Activated CD8-positive, alpha-beta memory T cell treated with anti-CD3 and anti-CD28 coated beads, Interleukin-2, amount 10 ng/mL, durations not matched to agents 7 days and 5 days (primary cell): ENCODE results near the gene DPM2. TPM values are rescaled to one million over a fixed set of nuclear protein-coding genes. Genes with fewer than 3 reads are reported as not detected.
A peak's percentile ranks its signal among the peaks of the same experiment; 100 is the strongest.

Experiments
- ATAC-seq: fragments of 150-1000 bp; cut with Tn5 transposase; one replicate; pipeline ENCODE4 v1.10.0; 2021; ENCODE audit warnings: moderate library complexity
- CTCF ChIA-PET: fragments of 350-600 bp; sonication (Branson Sonifier 250); formaldehyde crosslinking; loops from one replicate; lab custom pipeline; 2021; ENCODE audit warnings: antibody characterized with exemption; lab: Charles Lee
- DNase-seq: peaks from one replicate; pipeline ENCODE4 v3.0.0-alpha.2; 2020
- H3K27ac Mint-ChIP-seq: one replicate; pipeline ENCODE4 v1.8.0; 2021; ENCODE audit warnings: mild to moderate bottlenecking, mixed read lengths
- H3K27me3 Mint-ChIP-seq: one replicate; pipeline ENCODE4 v1.8.0; 2021; ENCODE audit warnings: mixed read lengths
- H3K36me3 Mint-ChIP-seq: one replicate; pipeline ENCODE4 v1.8.0; 2021; ENCODE audit warnings: mild to moderate bottlenecking, mixed read lengths
- H3K4me1 Mint-ChIP-seq: one replicate; pipeline ENCODE4 v1.8.0; 2021; ENCODE audit warnings: mixed read lengths
- H3K4me3 Mint-ChIP-seq: one replicate; pipeline ENCODE4 v1.8.0; 2021; ENCODE audit warnings: mild to moderate bottlenecking, moderate library complexity, mixed read lengths
- H3K9me3 Mint-ChIP-seq: one replicate; pipeline ENCODE4 v1.8.0; 2022; ENCODE audit warnings: low read depth, mixed read lengths
- total RNA-seq, 2 experiments: library from RNA; stranded (reverse); gene quantifications; one replicate each; pipeline ENCODE4 v1.2.3, GENCODE V29; 2021

DPM2 gene, protein sequence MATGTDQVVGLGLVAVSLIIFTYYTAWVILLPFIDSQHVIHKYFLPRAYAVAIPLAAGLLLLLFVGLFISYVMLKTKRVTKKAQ
- total RNA-seq = 10 to 100 TPM; 51.4 to 53.5 TPM

DNA sequence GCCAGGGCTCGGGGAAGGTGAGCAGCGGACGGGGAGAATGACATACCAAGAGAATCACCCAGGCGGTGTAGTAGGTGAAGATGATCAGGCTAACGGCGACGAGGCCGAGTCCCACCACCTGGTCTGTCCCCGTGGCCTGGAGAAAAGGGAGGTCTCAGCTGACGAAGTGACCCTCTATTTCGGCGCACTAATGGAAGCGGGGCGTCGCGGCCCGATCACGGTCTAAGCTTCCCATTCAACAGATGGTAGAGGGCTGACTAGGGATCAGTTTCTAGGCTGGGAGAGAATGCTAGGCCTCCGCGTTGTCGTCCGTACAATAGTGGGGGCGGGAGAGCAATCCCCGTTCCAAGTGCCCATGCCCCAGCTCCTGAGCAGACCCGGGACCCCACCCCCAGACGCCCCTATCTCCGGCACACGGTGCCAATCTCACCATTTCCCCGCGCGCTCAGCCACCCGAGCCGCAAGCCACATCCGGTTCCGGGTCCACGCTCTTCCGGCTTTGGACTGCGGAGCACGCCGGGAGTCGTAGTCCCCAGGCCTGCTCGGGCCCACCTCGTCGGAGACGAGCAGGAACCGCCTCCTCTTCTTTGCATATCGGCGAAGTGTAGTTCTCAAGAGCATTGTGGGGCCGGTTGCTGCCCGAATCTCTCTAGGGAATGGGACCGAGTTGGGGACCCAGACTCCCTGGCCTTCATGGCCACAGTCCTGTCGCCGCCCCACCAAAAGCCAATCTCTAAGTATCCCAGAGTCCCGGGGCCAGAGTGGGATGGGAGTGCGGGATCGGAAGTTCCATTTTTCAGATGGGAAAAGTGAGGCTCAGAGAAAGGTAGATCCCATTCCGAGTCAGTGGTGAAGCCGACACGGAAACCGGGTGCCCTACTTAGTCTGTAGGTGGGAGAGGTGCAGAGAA, at the start of gene DPM2:
Gene DPM2, minus strand, starts transcription at position 467 of the 910 bp plus-strand sequence. Its CDS starts 34 bp downstream, at position 433.
- CTCF ChIA-PET = interaction anchor here (0.6 to 13.2 kb wide), 6 partner anchors 16 to 433 kb away, joined by 3 to 347 read pairs (median 6); no protein-coding TSS in a partner anchor
- peak within 1 kb of the TSS; percentile 88 for H3K27ac Mint-ChIP-seq
- DNase-seq (peak; percentile 93), ATAC-seq (peak; percentile 93)
- peaks cover 23% of the 10 kb centered on the region for H3K36me3 Mint-ChIP-seq
- peak within 1 kb of the TSS; percentile 87 for H3K4me3 Mint-ChIP-seq
- peaks cover 33% of the 10 kb centered on the region for H3K4me1 Mint-ChIP-seq
- no peaks in the 10 kb centered on the region for H3K9me3 Mint-ChIP-seq
- H3K27me3 Mint-ChIP-seq = peaks cover 2% of the 10 kb centered on the region

DNA sequence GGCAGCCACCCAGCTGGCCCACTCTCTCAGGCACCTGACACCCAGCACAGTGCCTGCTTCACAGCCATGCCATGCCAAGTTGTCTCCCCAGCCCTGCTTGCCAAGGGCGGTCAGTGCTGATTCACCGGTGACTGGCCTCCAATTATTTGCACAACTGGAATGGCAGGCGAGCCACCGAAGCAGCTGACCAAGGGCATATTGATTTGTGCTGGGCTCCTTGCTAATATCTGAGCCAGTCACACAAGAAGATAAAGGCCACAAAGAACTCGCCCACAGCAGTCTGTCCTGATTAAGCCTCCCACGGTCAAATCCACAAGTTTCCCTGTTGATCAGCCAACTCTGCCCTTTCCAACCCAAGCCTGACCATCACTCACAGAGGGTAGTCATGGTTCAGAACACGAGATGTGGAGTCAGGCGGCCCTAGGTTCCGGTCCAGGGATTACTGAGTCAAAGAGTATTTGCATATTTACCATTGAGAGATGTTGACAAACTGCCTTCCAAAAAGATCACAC, 49.5 kb upstream of the DPM2 start:
- no peak overlapping the region for H3K27ac Mint-ChIP-seq
- no peak overlapping the region for H3K4me3 Mint-ChIP-seq
- no peaks in the 10 kb centered on the region for H3K9me3 Mint-ChIP-seq
- DNase-seq = no peak
- CTCF ChIA-PET = interaction anchor here (1.4 kb wide), 1 partner anchor 9 kb away, joined by 3 read pairs; no protein-coding TSS in a partner anchor
- no peak for ATAC-seq
- H3K4me1 Mint-ChIP-seq = peaks cover 16% of the 10 kb centered on the region
- H3K27me3 Mint-ChIP-seq = no peaks in the 10 kb centered on the region
- no peaks in the 10 kb centered on the region for H3K36me3 Mint-ChIP-seq

DNA sequence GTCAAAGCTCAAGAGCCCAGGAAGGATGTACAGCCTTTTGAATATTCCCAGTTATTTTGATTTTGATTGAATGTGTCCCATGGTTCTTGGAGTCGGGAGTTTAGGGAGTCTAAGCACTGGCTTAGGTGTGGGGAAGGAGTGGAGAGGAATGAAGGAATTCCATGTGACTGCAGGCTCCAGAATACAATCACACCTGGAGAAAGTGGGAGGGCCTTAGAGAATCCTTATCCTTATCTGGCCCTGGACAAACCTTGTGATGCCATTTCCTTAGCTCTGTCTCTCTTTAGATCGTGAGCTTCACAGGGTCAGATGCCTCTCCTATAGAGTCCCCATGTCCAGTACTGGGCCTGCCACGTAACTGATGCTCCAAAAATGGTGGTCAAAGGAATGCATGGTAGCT, 47.4 kb upstream of the DPM2 start:
- CTCF ChIA-PET = interaction anchor here (0.9 kb wide), 1 partner anchor 30 kb away, joined by 3 read pairs; no protein-coding TSS in a partner anchor
- Mint-ChIP-seq H3K9me3 (no peaks in the 10 kb centered on the region), H3K4me3 (no peak overlapping the region), H3K27ac (no peak overlapping the region), H3K4me1 (peaks cover 26% of the 10 kb centered on the region), H3K27me3 (no peaks in the 10 kb centered on the region), H3K36me3 (no peaks in the 10 kb centered on the region)
- ATAC-seq (no peak), DNase-seq (no peak)

DNA sequence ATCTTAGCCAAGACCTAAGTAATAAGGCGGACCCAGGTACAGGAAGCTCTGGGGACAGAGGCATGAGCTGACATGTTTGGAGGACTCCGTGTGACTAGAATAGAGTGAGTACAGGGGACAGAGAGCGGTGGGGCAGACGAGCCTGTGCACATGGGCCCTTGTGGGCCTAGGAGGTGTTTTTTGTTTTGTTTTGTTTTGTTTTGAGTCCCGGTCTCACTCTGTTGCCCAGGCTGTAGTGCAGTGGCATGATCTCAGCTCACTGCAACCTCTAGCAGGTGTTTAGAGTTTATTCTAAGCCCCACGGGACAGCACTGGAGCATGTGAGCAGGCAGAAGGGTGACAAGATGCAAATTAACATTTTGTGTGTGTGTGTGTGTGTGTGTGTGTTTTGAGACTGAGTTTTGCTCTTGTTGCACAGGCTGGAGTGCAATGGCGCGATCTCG, 46.2 kb upstream of the DPM2 start:
- H3K36me3 Mint-ChIP-seq = peaks cover 3% of the 10 kb centered on the region
- CTCF ChIA-PET = interaction anchor here (3.8 to 7.2 kb wide), 3 partner anchors 29 to 51 kb away, joined by 12 to 64 read pairs (median 29); no protein-coding TSS in a partner anchor
- no peak for DNase-seq
- no peak overlapping the region for H3K27ac Mint-ChIP-seq
- no peaks in the 10 kb centered on the region for H3K9me3 Mint-ChIP-seq
- H3K4me3 Mint-ChIP-seq = no peak overlapping the region
- ATAC-seq = no peak
- no peaks in the 10 kb centered on the region for H3K27me3 Mint-ChIP-seq
- H3K4me1 Mint-ChIP-seq = peaks cover 27% of the 10 kb centered on the region

DNA sequence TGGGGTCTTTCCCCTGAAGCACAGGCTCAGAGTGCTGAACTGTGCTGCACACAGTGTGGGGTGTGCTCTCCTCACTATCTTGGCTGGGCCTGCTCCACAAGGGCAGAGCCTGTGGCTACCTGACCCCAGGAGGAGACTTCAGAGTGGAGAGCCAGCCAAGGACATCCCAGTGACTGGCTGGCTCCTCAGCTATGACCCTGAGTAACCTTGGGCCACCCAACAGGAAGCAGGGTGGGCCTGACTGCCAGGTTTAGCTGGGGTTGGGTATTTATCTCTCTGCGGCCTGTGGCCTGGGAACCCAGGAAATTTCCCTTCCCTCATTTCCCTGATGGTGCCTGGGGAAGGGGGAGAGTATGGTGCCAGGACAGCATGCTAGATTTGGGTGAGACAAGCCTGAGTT, 45.3 kb upstream of the DPM2 start:
- CTCF ChIA-PET = interaction anchor here (3.8 to 7.2 kb wide), 3 partner anchors 28 to 52 kb away, joined by 12 to 64 read pairs (median 29); no protein-coding TSS in a partner anchor
- no peak overlapping the region for H3K4me3 Mint-ChIP-seq
- peak overlapping the region; percentile 19 for H3K27ac Mint-ChIP-seq
- ATAC-seq (no peak), DNase-seq (no peak)
- H3K9me3 Mint-ChIP-seq = no peaks in the 10 kb centered on the region
- peaks cover 32% of the 10 kb centered on the region for H3K4me1 Mint-ChIP-seq
- no peaks in the 10 kb centered on the region for H3K27me3 Mint-ChIP-seq
- peaks cover 8% of the 10 kb centered on the region for H3K36me3 Mint-ChIP-seq

DNA sequence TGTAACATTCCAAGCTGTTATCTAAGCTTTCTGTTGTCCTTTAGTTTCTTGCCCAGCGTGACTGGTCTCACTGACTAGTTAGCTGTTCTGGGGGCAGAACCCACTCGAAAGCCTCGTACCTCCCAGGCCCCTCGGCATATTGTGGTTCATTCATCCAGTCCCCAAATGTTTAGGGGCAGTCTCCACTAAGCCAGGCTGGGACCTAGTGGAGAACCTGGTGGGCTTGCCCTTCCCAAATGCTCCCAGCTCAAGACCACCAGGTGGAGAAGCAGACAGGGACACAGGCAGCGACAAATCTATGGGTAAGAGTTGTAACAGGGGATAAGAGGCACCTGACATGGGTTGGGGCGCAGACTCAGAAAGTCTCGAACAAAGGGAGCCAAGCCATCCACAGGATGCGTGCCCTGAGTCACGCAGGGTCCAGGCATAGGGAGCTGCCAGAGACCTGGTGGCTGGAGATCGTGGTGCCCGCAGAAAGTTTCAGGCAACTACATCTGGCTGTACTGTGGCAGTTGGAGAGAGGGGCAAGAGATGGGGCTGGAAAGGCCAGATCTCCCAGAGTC, 44.0 kb upstream of the DPM2 start:
- peaks cover 45% of the 10 kb centered on the region for H3K4me1 Mint-ChIP-seq
- no peaks in the 10 kb centered on the region for H3K9me3 Mint-ChIP-seq
- H3K27ac Mint-ChIP-seq = peak overlapping the region; percentile 91
- ATAC-seq = no peak
- H3K27me3 Mint-ChIP-seq = no peaks in the 10 kb centered on the region
- no peak for DNase-seq
- H3K36me3 Mint-ChIP-seq = peaks cover 9% of the 10 kb centered on the region
- peak overlapping the region; percentile 88 for H3K4me3 Mint-ChIP-seq
- CTCF ChIA-PET = interaction anchor here (0.9 to 7.2 kb wide), 10 partner anchors 9 to 136 kb away, joined by 3 to 64 read pairs (median 8); no protein-coding TSS in a partner anchor

DNA sequence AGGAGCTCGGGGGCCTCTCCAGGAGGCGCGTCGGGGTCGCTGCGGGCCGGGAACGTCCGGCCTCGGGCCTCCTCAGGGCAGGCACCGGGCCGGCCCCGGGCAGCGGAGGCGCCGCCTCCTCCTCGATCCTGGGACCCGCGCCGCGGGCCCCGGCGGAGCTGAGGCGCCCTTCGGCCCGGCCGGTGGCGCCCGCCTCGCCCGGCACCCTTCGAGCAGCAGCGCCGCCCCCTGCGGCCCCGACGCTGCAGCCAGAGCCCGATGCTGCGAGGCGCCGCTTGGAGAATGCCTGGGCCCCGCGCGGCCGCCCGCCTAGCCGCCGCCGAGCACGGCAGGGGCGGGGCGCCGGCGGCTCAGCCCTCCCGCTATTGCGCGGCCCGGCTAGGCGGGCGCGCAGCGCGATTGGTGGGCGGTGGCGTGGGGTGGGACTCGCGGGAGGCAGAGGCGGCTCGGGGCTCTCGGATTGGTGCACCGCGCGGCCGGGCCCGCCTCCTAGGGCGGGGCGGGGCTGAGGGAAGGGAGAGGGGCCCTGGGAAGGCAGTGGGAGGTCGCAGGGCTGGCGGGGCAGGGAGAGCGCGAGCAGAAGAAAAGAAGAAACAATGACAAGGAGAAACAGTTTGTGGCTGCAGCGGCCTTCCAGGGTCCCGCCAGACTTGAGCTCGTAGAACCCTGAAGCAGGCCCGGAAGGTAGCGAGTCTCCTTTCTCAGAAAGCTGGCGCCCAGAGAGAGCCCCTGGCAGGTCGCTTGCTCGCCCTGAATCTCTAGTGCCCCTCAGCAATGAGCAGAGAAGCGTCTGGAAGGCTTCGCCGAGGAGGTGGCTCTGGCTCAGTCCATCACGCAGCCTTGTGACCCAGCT, 43.3 kb upstream of the DPM2 start, which contains the start of gene EEIG1:
Gene EEIG1, minus strand, starts transcription at position 284 of the 853 bp plus-strand sequence. CDS start 852 bp downstream, outside the sequence.
- ATAC-seq = peak; percentile 93
- no peaks in the 10 kb centered on the region for H3K27me3 Mint-ChIP-seq
- H3K4me1 Mint-ChIP-seq = peaks cover 52% of the 10 kb centered on the region
- peaks cover 11% of the 10 kb centered on the region for H3K36me3 Mint-ChIP-seq
- no peaks in the 10 kb centered on the region for H3K9me3 Mint-ChIP-seq
- peak within 1 kb of the TSS; percentile 97 for H3K4me3 Mint-ChIP-seq
- peak; percentile 96 for DNase-seq
- CTCF ChIA-PET = interaction anchor here (0.8 to 7.2 kb wide), 12 partner anchors 9 to 137 kb away, joined by 3 to 64 read pairs (median 5); no protein-coding TSS in a partner anchor
- H3K27ac Mint-ChIP-seq = peak within 1 kb of the TSS; percentile 91

DNA sequence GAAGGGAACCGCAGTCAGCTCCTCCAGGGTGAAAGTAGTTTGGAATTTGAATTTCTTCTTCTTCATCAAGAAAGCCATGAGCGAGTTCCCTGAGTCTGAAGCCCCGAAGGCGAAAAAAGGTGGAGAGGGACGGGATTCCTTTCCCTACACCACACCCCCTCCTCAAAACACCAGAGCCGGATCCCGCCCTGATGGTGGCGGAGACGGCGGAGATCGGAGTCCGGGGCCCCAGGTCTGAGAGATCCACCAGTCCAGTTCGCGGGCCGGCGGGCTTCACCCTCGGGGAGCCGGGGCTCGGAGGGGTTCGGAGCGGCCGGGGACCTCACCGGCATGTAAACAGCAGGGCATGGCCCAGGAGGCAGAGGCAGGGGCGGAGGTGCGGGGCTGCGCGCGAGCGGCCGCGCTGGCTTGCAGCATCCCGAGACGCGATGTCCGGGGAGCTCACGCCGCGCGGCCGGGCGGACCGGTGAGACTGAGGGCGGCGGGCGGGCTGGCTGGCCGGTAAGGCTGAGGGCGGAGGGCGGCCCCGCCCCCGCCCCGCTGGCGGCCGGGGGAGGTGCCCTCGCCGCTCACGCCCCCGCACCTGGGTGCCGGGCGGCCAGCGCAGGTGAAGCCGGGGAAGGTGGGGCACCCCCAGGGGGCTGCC, 42.5 kb upstream of the DPM2 start:
- Mint-ChIP-seq H3K27ac (peak overlapping the region; percentile 83), H3K4me3 (peak overlapping the region; percentile 97), H3K9me3 (no peaks in the 10 kb centered on the region), H3K4me1 (peaks cover 57% of the 10 kb centered on the region), H3K36me3 (peaks cover 11% of the 10 kb centered on the region), H3K27me3 (no peaks in the 10 kb centered on the region)
- CTCF ChIA-PET = interaction anchor here (0.8 to 7.2 kb wide), 11 partner anchors 9 to 137 kb away, joined by 3 to 64 read pairs (median 5); no protein-coding TSS in a partner anchor
- DNase-seq = no peak
- ATAC-seq = peak; percentile 37

DNA sequence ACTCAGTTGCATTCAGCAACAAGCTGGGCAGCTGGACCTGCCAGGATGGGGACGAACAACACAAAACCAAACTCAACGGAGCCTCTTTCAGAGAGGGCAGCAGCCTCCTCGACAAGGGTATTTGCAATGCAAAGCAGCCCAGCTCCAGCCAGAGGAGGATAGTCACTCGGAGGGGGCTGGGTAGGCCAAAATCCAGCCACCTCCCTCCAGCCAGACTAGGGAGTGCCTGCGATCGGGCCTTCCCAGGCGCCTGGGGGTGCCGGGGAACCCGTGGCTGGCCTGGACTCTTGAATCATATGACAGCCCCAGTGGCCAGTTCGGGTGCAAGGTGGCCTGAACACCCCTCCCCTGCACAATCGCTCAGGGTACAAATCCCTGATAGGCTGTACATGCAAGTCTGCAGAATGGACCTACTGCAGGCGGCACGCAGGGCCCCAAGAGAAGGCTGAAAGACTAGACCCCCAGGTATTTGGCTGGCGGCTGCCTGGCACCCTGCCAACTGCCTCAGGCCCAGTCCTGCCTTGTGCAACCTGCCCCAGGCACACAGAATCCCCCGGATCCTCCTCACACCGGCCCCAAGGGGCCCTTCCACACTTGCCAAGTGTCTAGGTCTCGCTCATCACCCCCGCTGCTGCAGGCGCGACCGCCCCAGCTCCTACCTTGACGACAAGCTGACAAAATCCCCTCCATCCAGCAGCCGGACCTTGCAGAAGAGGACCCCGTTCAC, 41.8 kb upstream of the DPM2 start:
- peaks cover 61% of the 10 kb centered on the region for H3K4me1 Mint-ChIP-seq
- H3K9me3 Mint-ChIP-seq = no peaks in the 10 kb centered on the region
- ATAC-seq = no peak
- H3K27me3 Mint-ChIP-seq = no peaks in the 10 kb centered on the region
- peak; percentile 58 for DNase-seq
- peak overlapping the region; percentile 83 for H3K27ac Mint-ChIP-seq
- CTCF ChIA-PET = interaction anchor here (0.9 to 7.2 kb wide), 14 partner anchors 8 to 55 kb away, joined by 3 to 64 read pairs (median 4); partner anchors contain the start of gene DPM2
- H3K36me3 Mint-ChIP-seq = peaks cover 12% of the 10 kb centered on the region
- peak overlapping the region; percentile 97 for H3K4me3 Mint-ChIP-seq

DNA sequence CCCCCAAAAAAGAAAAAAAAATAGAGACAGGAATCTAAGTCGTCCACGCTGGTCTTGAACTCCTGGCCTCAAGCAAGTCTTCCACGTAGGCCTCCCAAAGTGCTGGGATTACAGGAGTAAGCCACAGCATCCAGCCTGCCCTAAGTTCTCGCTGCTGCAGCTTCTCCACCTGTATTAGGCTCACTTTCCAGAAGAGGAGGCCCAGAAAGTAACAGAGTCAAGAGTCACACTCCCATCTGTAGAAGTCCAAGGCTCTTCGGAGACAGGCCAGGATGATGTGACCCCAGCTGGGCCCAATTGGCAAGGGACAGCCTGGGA, 41.3 kb upstream of the DPM2 start:
- CTCF ChIA-PET = interaction anchor here (0.9 to 7.2 kb wide), 10 partner anchors 8 to 55 kb away, joined by 3 to 64 read pairs (median 4); partner anchors contain the start of gene DPM2

More for the DNA sequence above, 41.3 kb upstream of the DPM2 start:
- DNase-seq = no peak
- no peak for ATAC-seq
- H3K27me3 Mint-ChIP-seq = no peaks in the 10 kb centered on the region
- peaks cover 66% of the 10 kb centered on the region for H3K4me1 Mint-ChIP-seq
- H3K9me3 Mint-ChIP-seq = no peaks in the 10 kb centered on the region
- peak overlapping the region; percentile 83 for H3K27ac Mint-ChIP-seq
- H3K36me3 Mint-ChIP-seq = peaks cover 14% of the 10 kb centered on the region
- H3K4me3 Mint-ChIP-seq = peak overlapping the region; percentile 97
